DND-41 (cell line): ENCODE measurements around the gene CACNA1H.

Experiments used
- ATAC-seq: fragments of 200-7000 bp; cut with Tn5 transposase; 3 replicates; pipeline ENCODE4 v1.9.1; 2021; ENCODE audit warnings: low read depth; ENCODE audit not compliant: insufficient read depth
- DNase-seq: peaks from one replicate; pipeline ENCODE4 v3.0.0-alpha.2; 2020
- H2AFZ ChIP-seq: 2 replicates; pipeline ENCODE4 v1.6.0; 2012; ENCODE audit warnings: low read depth, low read length
- H3K27ac ChIP-seq: 2 replicates; pipeline ENCODE4 v1.5.1; 2012; ENCODE audit warnings: low read length, inconsistent platforms
- H3K27me3 ChIP-seq: fragments of 200-600 bp; sonication (generic); 2 replicates; pipeline ENCODE4 v1.6.0; 2012; ENCODE audit warnings: low read length, mild to moderate bottlenecking, inconsistent platforms; ENCODE audit not compliant: insufficient read depth, poor library complexity
- H3K36me3 ChIP-seq: 2 replicates; pipeline ENCODE4 v1.5.1; 2012; ENCODE audit warnings: low read length, inconsistent platforms; ENCODE audit not compliant: insufficient read depth
- H3K4me1 ChIP-seq: 2 replicates; pipeline ENCODE4 v1.5.1; 2012; ENCODE audit warnings: mild to moderate bottlenecking, low read length; ENCODE audit not compliant: insufficient read depth
- H3K4me2 ChIP-seq: 2 replicates; pipeline ENCODE4 v1.6.0; 2012; ENCODE audit warnings: mild to moderate bottlenecking, moderate library complexity, low read length, inconsistent platforms; ENCODE audit not compliant: insufficient read depth
- H3K4me3 ChIP-seq, 2 experiments: fragments of 200-600 bp in 1 of 2; shearing (Covaris generic) in 1 of 2; 2 replicates each; pipeline ENCODE4 v1.5.1; 2012 to 2016; ENCODE audit warnings: inconsistent platforms in 2 of 2, low read length in 2 of 2, mild to moderate bottlenecking in 2 of 2, low read depth in 1 of 2, moderate library complexity in 1 of 2
- H3K79me2 ChIP-seq: 2 replicates; pipeline ENCODE4 v1.6.0; 2012; ENCODE audit warnings: low read length, inconsistent platforms; ENCODE audit not compliant: insufficient read depth
- H3K9ac ChIP-seq: 2 replicates; pipeline ENCODE4 v1.6.0; 2012; ENCODE audit warnings: low read depth, mild to moderate bottlenecking, inconsistent platforms, low read length, moderate library complexity
- H3K9me3 ChIP-seq: 2 replicates; pipeline ENCODE4 v1.5.1; 2012; ENCODE audit warnings: low read length, moderate library complexity, mild to moderate bottlenecking, inconsistent platforms; ENCODE audit not compliant: insufficient read depth, severe bottlenecking
- H4K20me1 ChIP-seq: 2 replicates; pipeline ENCODE4 v1.6.0; 2012; ENCODE audit warnings: low read length; ENCODE audit not compliant: insufficient read depth
- EZH2 ChIP-seq: IDR thresholded peaks from 3 replicates; pipeline ENCODE4 v1.6.1; 2012; ENCODE audit warnings: borderline replicate concordance, low read depth, mild to moderate bottlenecking, moderate library complexity, low read length, inconsistent platforms; ENCODE audit not compliant: severe bottlenecking
- TF ChIP-seq, protein P1 (sequence below): IDR thresholded peaks from 2 replicates; pipeline ENCODE4 v1.5.1; 2012; ENCODE audit warnings: borderline replicate concordance, low read length, moderate library complexity, mild to moderate bottlenecking; ENCODE audit not compliant: poor library complexity, severe bottlenecking; ENCODE audit errors: extremely low read depth

CACNA1H gene

GRCh38 chr16:1173788-1174451 lies 21.0 kb downstream of the CACNA1H start:
- no peak overlapping the region for H3K27ac ChIP-seq
- DNase-seq (no peak), ATAC-seq (no peak)
- TF ChIP-seq EZH2, result no peak
- TF ChIP-seq, protein P1, sequence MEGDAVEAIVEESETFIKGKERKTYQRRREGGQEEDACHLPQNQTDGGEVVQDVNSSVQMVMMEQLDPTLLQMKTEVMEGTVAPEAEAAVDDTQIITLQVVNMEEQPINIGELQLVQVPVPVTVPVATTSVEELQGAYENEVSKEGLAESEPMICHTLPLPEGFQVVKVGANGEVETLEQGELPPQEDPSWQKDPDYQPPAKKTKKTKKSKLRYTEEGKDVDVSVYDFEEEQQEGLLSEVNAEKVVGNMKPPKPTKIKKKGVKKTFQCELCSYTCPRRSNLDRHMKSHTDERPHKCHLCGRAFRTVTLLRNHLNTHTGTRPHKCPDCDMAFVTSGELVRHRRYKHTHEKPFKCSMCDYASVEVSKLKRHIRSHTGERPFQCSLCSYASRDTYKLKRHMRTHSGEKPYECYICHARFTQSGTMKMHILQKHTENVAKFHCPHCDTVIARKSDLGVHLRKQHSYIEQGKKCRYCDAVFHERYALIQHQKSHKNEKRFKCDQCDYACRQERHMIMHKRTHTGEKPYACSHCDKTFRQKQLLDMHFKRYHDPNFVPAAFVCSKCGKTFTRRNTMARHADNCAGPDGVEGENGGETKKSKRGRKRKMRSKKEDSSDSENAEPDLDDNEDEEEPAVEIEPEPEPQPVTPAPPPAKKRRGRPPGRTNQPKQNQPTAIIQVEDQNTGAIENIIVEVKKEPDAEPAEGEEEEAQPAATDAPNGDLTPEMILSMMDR, result no peak
- no peaks in the 10 kb centered on the region for H3K79me2 ChIP-seq
- no peaks in the 10 kb centered on the region for H3K9me3 ChIP-seq
- H3K9ac ChIP-seq, result no peak overlapping the region
- no peak overlapping the region for H3K4me2 ChIP-seq
- H2AFZ ChIP-seq, result no peak overlapping the region
- H4K20me1 ChIP-seq, result peaks cover 6% of the 10 kb centered on the region; the same call in 1 of the 2 replicates
- H3K4me1 ChIP-seq, result no peaks in the 10 kb centered on the region
- no peaks in the 10 kb centered on the region for H3K27me3 ChIP-seq
- H3K36me3 ChIP-seq, result no peaks in the 10 kb centered on the region
- H3K4me3 ChIP-seq, result no peak overlapping the region

DNA sequence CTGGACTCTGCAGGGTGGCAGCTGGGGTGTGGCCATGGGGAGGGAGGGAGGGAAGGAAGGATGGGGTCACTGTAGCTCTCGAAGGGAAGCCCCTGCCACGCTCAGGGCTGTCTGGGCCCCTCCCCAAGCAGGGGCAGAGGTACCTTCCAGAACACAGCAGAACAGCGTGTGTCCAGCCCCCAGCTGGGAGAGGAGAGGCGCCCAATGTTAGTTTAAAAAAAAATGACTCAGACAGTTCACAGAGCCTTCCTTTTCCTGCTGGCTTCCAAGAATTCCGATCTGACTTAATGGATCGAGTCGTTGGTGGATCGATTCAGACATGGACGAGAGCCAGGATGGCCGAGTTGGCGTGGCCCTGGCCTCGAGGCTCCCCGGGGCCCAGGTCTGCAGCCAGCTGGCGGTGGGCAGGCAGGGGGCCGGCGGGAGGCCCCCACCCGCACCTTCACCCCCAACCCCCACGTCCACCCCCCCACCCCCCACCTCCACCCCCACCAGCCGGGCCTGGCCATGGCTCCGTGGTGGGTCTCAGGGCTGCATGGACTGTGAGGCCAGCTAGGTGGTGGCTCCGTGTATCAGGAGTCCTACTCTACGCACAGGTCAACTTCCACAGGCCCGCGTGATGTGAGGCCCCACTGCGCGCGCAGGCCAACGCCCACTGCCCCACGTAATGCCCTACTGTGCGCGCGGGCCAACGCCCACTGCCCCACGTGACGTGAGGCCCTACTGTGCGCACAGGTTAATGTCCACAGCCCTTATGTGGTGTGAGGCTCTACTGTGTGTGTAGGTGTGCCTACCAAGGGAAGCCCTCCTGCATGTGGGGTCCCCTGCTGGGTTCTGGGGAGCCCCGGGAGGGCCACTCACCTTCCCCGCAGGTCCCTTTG lies 21.8 kb downstream of the CACNA1H start:
- no peak overlapping the region for H3K4me2 ChIP-seq
- H3K36me3 ChIP-seq, result no peaks in the 10 kb centered on the region
- no peaks in the 10 kb centered on the region for H3K27me3 ChIP-seq
- no peak overlapping the region for H3K4me3 ChIP-seq
- no peak for TF ChIP-seq EZH2
- TF ChIP-seq, protein P1, result no peak
- no peak for ATAC-seq
- no peak overlapping the region for H3K9ac ChIP-seq
- H3K27ac ChIP-seq, result no peak overlapping the region
- no peaks in the 10 kb centered on the region for H3K79me2 ChIP-seq
- no peak for DNase-seq
- H3K9me3 ChIP-seq, result no peaks in the 10 kb centered on the region
- no peaks in the 10 kb centered on the region for H3K4me1 ChIP-seq
- peaks cover 6% of the 10 kb centered on the region; the same call in 1 of the 2 replicates for H4K20me1 ChIP-seq
- H2AFZ ChIP-seq, result no peak overlapping the region

DNA sequence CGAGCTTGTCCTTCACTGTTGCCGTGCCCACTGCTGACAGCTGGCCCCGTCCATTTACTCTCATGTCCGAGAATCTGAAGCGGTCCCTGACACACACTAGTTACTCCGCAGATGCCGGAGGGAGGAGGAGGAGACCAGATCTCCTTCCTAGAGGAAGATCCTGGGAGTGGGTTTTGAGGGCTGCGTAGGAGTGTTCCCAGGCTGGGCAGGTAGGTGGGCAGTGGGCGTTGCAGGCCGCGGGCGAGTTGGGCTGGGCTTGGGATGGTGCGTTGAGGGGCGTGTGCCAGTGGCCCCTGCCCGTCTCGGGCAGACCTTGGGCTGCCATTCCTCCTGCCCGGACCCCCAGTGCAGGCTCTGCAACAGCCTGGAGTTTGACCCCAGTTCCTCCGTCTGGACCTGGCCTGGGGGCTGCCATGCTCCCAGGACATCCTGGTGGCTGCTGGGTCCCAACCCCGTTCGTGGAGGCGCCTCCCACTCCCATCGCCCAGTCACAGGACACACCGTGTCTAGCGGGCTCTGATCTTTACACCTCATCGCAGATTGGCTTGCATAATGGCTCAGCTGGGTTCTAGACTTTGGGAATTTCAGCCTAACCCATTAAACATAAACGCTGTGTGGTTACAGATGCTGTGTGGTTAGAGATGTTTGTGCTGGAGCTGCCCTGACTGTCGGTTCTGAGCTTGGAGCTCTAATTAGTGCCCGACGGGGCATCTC lies 22.8 kb downstream of the CACNA1H start:
- TF ChIP-seq EZH2, result no peak
- TF ChIP-seq, protein P1, result no peak
- no peak for ATAC-seq
- H3K27ac ChIP-seq, result no peak overlapping the region
- H3K36me3 ChIP-seq, result no peaks in the 10 kb centered on the region
- no peak overlapping the region for H3K4me3 ChIP-seq
- H4K20me1 ChIP-seq, result peaks cover 6% of the 10 kb centered on the region; the same call in 1 of the 2 replicates
- H3K9me3 ChIP-seq, result no peaks in the 10 kb centered on the region
- no peak for DNase-seq
- H3K4me2 ChIP-seq, result no peak overlapping the region
- H3K27me3 ChIP-seq, result no peaks in the 10 kb centered on the region
- H2AFZ ChIP-seq, result no peak overlapping the region
- H3K4me1 ChIP-seq, result no peaks in the 10 kb centered on the region
- H3K79me2 ChIP-seq, result no peaks in the 10 kb centered on the region
- no peak overlapping the region for H3K9ac ChIP-seq
